HG02852 (cell line): ENCODE data around the gene ASAP2.
"Not testable (repeated sequence)": the region's sequence is repeated elsewhere in the genome, so short reads cannot be mapped to it uniquely, and the experiment has no call there.

Source experiments
- ATAC-seq: cut with Tn5 transposase; IDR thresholded peaks from one replicate; pipeline ENCODE4 v1.9.1; 2021; ENCODE audit warnings: mild to moderate bottlenecking, moderate library complexity; ENCODE audit not compliant: unreplicated experiment

ASAP2 gene

DNA sequence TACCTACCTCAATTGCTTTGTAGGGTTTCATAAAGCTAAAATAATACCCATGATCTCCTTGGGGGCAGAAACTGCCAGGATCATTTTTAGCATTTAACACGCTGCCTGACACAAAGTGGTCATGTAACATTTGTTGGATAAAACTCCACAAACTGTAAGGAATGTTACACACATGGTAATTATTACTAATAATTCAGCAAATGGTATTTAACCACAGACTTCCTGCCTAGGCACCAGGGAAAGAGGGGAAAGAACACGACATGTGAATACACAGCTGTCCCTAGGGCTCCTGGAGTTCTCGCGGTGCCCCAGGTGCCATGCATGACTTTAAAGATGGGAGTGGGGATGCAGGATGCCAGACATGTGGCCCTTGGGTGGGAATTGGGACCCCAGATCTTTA is 43.5 kb downstream of the ASAP2 start:
- no peak for ATAC-seq

DNA sequence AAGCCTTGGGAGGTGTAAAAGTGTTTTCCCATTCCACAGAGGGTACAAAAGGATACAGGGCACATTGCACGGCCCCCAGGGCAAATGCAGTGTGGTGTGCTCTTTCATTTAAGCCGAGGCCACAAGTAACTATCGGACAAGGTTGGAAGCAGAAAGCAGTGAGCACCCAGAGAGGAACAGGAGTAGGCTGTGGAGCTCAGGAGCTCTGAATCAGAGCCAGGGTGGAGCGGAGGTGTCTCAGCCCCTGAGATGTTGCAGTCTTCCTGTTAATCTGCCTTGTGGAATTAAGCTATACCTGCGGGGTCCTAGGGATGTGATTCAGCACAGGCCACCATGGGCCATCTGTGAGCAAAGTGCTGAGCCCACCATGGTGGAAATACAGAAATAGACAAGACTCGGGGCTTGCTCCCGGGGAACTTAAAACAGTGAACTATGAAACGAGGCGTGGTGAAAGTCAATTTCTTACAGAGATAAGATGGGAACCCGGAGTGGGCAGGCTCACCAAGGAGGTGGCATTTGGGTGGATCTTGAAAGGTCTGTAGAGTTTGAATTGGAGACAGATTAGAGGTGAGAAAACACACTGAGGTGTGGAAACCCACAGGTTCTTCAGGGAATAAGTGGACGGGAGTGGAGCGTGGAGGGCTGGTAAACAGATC is 44.0 kb downstream of the ASAP2 start:
- no peak for ATAC-seq

- ATAC-seq: no peak
Observed at GRCh38 chr2:9251154-9252001, 44.8 kb downstream of the ASAP2 start.

DNA sequence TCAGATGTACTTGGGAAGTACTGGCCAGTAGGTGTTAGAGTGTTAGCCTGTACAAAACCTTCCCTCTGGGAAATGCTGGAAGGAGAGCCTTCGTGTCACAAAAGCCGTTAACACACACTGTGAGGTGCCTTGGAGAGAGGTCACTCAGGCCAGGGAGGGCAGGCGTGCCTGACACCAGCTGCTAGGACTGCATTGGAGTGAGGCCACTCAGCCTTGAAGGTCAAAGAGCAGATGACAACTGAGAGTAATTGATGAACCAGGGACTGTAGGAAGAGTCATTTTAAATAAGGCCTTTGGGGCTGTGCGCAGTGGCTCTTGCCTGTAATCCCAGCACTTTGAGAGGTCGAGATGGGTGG is 45.4 kb downstream of the ASAP2 start:
- no peak for ATAC-seq

DNA sequence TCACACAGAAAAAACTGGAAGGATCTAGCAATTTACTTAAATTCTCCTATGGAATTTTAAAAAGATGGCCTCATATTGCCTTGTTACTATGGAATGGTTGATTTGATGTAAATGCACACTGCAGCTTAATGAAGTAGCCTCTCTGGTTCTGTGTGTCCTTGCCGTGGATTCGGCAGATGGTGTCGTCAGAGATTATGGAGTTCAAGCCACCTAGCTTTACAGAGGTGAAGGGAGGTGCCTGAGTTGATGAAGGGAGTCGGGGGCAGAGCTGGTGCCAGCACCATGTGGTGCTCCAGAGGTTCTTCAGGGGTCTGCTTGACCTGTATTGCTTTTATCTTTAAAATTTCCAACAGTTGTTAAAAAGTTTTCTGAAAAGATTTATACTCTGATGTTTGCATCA is 48.8 kb downstream of the ASAP2 start:
- no peak for ATAC-seq

GRCh38 chr2:9256147-9256546 is 49.5 kb downstream of the ASAP2 start:
- no peak for ATAC-seq

GRCh38 chr2:9256570-9257043 is 50.0 kb downstream of the ASAP2 start:
- ATAC-seq: no peak

- ATAC-seq: no peak
Observed at GRCh38 chr2:9258501-9258900, 51.9 kb downstream of the ASAP2 start.

DNA sequence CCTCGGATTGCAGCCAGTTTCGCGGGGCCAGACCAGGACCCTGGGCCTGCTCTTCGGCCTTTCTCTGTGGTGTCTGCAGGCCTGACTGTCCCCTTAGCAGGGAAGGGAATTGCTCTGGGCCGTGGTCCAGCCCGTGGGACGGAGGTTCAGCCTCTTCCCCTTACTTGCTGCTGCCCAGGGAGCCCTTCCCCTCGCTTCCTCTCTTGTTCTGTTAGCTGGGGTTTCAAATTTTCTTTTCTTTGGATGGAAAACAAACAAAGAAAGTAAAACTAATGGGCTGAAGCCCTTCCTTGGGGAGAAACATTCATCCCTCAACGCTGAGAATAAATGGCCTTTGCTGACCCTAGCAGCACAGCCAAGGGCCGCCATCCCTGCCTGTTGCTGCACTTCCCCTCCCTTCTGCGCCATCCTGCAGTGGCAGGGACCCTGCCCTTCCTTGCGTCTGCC is 52.4 kb downstream of the ASAP2 start:
- ATAC-seq: no peak

DNA sequence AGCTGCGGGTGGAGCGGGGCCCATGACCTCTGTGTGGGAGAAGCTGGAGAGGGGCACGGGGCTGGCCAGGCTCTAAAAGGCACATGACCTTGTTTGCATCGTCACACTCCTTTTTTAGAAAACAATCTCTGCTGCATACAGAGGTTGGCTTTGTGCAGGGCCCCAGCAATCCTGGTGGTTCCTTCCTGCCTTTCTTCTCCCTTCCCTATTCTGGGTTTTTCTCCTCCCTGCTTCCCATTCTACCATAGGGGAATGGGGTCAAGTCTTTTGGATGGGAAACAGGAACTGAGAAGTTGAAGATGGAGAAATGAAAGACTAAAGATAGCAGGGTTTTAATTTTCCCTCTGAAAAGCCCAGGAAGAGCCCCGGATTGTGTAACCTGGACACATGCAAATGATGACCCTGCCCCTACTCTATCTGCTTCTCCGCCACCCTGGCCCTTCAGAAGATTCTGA is 53.9 kb downstream of the ASAP2 start:
- ATAC-seq: no peak

- ATAC-seq: no peak
Observed at GRCh38 chr2:9261231-9261883, 54.7 kb downstream of the ASAP2 start.

DNA sequence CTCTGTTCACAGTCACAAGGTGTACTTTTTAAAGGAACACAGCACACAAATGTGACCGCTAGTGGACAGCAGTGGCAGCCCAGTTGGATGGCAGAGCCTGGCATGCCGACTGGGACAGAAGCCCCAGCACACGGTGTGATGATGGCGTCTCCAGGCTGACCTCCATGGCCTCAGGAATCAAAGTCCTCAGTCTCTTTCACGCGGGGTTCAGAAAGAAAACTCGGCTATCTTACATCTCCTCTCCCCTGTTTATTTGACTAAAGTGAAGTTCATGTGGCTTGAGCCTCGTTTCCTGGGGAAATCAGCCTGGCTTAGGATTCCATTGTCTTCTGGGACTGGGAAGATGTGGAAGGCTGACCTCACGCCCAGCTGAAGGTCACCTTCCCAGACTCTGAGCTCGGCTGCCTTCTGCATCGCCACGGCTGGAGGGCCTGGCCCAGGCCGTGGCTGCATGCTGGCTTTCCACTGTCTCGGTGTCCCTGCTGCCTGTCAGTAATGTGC is 56.1 kb downstream of the ASAP2 start:
- ATAC-seq: no peak

DNA sequence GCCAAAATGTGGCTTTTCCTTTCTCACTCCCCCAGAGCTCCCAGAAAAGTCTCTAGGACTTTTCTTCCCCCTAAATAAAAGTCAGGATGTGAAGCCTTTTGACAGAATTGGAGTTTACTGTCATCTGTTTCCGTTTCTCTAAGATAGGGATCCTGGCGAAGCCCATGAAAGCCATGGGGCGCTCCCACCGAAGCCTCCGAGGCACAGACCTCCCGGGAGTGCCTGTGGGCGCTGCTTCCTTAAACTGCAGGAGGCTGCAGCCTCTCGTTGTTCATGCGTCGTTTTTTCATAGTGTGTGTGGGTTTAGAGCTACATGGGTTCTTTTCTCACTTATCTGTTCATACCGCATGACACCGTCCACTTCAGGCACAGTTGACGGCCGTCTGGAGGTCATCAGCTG is 56.8 kb downstream of the ASAP2 start:
- ATAC-seq: no peak

DNA sequence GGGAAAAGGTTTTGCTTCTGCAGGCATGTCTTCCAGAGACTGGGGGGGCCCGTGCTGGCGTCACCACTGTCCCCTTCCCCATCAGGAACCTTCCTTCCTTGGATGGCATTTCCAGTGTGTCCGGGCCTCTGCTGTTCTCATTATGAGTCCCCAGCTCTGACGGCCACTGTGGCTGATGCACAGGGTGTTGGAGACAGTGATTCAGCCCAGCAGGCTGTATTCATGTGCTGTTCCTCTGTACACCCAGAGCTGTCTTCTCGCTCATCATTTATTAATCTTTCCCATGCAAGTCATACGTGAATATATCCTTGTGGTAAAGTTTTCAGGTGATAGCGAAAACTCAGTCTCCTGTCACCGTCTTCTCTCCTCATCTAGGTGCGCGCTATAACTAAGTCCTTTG is 57.7 kb downstream of the ASAP2 start:
- no peak for ATAC-seq

DNA sequence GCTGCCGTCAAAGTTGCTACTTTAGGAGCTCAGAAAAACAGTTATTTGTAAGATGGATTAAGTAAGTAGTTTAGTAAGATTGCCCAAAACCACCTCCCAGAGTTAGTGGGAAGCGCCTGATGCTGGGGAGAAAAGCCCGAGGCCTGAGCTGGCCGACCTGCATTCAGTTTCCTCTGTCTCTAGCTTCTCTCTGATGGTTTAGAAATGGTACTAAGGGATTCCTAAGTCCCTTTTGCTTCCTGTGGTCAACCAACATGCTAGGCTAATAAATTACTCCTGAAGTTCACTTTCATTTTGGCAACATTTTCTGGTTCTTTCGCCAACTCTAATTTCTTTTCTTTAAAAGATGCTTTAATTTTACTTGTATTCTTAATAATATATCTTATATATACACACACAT is 60.1 kb downstream of the ASAP2 start:
- ATAC-seq: no peak

DNA sequence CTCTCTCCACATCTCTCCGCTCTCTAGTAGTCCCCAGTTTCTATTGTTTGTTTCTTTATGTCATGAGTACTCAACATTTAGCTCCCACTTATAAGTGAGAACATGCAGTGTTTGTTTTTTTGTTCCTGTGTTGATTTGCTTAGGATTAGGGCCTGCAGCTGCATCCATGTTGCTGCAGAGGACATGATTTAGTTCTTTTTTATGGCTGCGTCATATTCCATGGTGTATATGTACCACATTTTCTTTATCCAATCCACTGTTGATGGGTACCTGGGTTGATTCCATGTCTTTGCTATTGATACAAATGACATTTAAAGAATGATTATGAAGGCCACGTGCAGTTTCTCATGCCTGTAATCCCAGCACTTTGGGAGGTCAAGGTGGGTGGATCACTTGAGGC is 60.7 kb downstream of the ASAP2 start:
- not testable (repeated sequence) for ATAC-seq

DNA sequence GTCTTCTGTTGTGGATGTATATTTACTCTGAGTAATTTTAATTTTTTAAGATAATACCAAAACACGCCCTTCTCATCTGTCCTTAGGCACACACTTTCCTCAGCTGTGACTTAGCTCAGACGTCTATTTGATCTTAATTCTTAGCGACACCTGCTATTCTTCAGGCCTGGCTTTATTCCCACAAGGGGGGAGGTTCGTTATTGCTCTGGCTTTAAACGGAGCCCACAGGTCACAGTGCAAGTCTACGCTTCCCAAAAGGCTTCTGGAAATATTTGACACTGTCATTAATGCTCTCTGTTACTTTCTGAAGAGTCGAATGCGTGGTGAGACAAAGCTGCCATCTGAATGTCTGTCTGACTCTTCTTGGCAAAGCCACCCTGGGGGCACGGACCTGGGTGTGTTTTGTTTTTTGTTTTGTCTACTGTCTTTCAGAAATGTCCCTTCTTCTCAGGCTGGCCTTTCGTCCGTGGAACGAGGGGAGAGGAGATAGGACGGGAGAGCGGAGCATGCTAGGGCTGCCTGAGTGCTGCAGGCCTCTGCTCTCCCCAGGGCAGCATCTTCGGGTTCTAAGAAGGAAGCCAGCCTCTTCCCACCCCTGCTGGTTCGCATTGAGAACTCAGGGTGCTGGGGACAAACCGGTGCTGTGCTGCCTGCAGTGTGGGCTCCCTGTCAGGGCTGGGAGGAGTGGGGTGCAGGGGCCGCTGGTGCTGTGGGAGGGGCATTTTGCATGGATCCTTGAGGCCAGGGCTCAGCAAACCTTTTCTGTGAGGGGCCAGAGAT is 61.9 kb downstream of the ASAP2 start:
- ATAC-seq: no peak

DNA sequence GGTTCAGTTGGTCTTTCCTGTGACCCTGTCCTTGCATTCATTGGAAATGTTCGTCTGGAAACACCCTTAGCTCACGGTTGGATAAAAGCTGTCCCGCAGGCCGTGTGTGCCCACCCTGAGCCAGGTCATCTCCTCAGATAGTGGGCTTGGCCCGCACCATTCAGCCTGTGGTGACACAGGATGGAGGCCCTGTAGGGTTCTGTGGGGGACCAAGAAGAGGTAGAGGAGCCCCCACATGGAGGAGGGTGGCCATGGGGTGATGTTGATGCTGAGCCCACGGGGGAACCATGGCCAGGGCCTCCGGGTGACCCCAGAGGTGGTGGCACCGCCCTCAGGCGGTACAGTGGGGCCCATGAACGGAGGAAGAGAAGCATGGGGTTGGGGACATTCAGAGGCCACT is 62.7 kb downstream of the ASAP2 start:
- ATAC-seq: no peak

DNA sequence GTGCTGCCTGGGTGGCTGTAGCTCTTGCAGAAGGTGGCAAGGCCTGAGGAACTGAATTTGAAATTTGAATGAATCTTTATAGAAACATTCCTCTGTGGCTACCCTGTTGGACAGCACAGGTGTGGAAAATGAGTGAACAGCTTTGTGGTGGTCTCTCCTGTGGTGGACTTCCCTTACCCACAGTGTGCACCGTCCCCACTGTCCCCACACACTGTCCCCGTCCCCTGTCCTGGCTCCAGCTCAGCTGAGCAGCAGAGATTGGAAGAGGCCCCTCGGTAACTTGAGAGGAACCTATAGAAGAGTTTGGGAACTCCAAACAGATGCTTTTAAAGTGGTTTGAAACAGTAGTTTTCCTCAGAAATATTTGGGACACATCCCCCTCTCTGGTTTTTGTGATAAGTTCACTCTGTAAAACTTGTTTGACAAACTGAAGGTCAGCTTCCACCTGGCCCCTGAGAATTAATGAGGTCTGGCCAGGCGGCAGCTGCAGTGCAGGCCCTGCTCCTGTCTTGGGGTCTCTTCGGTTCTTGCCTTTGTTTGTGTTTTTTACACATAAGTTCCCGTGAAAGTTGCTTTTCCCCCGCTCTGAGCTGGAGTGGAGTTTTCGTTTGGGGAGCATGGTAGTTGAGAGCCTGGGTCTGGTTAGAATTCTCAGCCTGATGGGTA is 63.2 kb downstream of the ASAP2 start:
- ATAC-seq: no peak

GRCh38 chr2:9271091-9271490 is 64.5 kb downstream of the ASAP2 start:
- ATAC-seq: no peak
